ENCODE results near the gene CRLF3. TPM values are rescaled to one million over a fixed set of nuclear protein-coding genes. Genes with fewer than 3 reads are reported as not detected.

The CRLF3 gene
- total and polyA plus RNA-seq, 2 of the 4 experiments (the other 2 are of a cell fraction): 6.1 to 15.2 TPM

GRCh38 chr17:30854146-30854545 lies 29.7 kb upstream of the CRLF3 start:
- no peak overlapping the region for H2BK120ac ChIP-seq (ENCODE audit: low read depth, low read length)
- H3K4me1 ChIP-seq (ENCODE audit: control insufficient read depth, insufficient read depth, low read length): no peaks in the 10 kb centered on the region
- DNase-seq (no peak), ATAC-seq (ENCODE audit: low read depth) (no peak)
- no peak overlapping the region for H2BK5ac ChIP-seq (ENCODE audit: low read depth, low read length, poor library complexity, severe bottlenecking)
- H3K56ac ChIP-seq (ENCODE audit: extremely low read depth, insufficient read depth, low read length): no peak overlapping the region
- H3K27ac ChIP-seq (ENCODE audit: insufficient read depth, low read length): no peak overlapping the region
- dilution Hi-C loops (cut with HindIII; ENCODE audit: low sequenced_read_pairs, unreplicated experiment) (no loop called here), in situ Hi-C loops (cut with MboI; ENCODE audit: low sequenced_read_pairs) (no loop called here), intact Hi-C loops (cut with micrococcal nuclease) (no loop called here)
- WGBS, 2 experiments (ENCODE audit: extremely low coverage in 2 of 2, insufficient read length in 1 of 2): no CpG with 5 or more reads among the region's 3 CpGs
- no peak overlapping the region for H3K14ac ChIP-seq (replicated peaks; ENCODE audit: low read depth, low read length)
- no peak overlapping the region for H3K4me3 ChIP-seq (ENCODE audit: insufficient read depth, low read depth, low read length)
- POLR2A ChIA-PET (ENCODE audit: unreplicated experiment): no interaction called here
- no peak overlapping the region for H4K5ac ChIP-seq (ENCODE audit: low read depth, low read length)
- H3K4ac ChIP-seq (ENCODE audit: low read depth, low read length): no peak overlapping the region
- peaks cover 0 to 6% of the 10 kb centered on the region in 2 experiments; a peak in 3 of 4 replicates for H3K79me1 ChIP-seq (ENCODE audit: low read depth in 1 of 2, low read length in 2 of 2)
- H2AK5ac ChIP-seq (ENCODE audit: low read depth, low read length): no peak overlapping the region
- no peak overlapping the region for H2AFZ ChIP-seq (replicated peaks; ENCODE audit: low read length, poor library complexity)
- H3K18ac ChIP-seq (ENCODE audit: low read depth, low read length): no peak overlapping the region
- no peak overlapping the region for H3K23ac ChIP-seq (ENCODE audit: low read depth, low read length)
- CTCF ChIA-PET: no interaction called here
- peaks cover 5% of the 10 kb centered on the region; the same call in 1 of the 2 replicates for H3K9me1 ChIP-seq (ENCODE audit: insufficient read depth, low read length)
- no peak overlapping the region for H4K91ac ChIP-seq (ENCODE audit: insufficient read depth, low read depth, low read length)
- H3K9me3 ChIP-seq (ENCODE audit: control insufficient read depth, insufficient read depth, low read length): no peaks in the 10 kb centered on the region
- H2BK15ac ChIP-seq (ENCODE audit: low read depth, low read length): no peak overlapping the region
- H2AK9ac ChIP-seq (replicated peaks; ENCODE audit: low read depth, low read length, poor library complexity): no peak overlapping the region
- H4K20me1 ChIP-seq (ENCODE audit: insufficient read depth, low read length): no peaks in the 10 kb centered on the region
- BruUV-seq (replicated peaks): no TSS peak
- H4K8ac ChIP-seq (ENCODE audit: low read depth in 2 of 2, low read length in 2 of 2): no peak overlapping the region
- no peak overlapping the region for H3K4me2 ChIP-seq (ENCODE audit: low read depth, low read length)
- H2BK20ac ChIP-seq (ENCODE audit: low read depth, low read length): no peak overlapping the region
- no peaks in the 10 kb centered on the region for H3K27me3 ChIP-seq (ENCODE audit: control insufficient read depth, insufficient read depth, low read length)
- TF ChIP-seq CHD1 (IDR thresholded peaks at IDR 0.05; ENCODE audit: low read depth, low read length): no peak
- TF ChIP-seq CTCF (conservative IDR thresholded peaks at IDR 0.05; ENCODE audit: low read depth, low read length): no peak
- H3K9ac ChIP-seq (ENCODE audit: low read depth, low read length): no peak overlapping the region
- H3K36me3 ChIP-seq (ENCODE audit: control insufficient read depth, insufficient read depth, low read length): peaks cover 8% of the 10 kb centered on the region; the same call in 1 of the 2 replicates

All from IMR-90 (cell line).